Endothelial cell of umbilical vein (primary cell): ENCODE results near the gene C22orf42.

Experiments used
- CTCF ChIP-seq, 2 donors: IDR thresholded peaks; 1 replicate in 1 of 2; 2 replicates in 1 of 2; pipeline ENCODE4 v1.5.1; 2011; ENCODE audit warnings: low read length in 2 of 2, mild to moderate bottlenecking in 2 of 2, moderate library complexity in 2 of 2, control low read depth in 1 of 2, inconsistent platforms in 1 of 2, low read depth in 1 of 2; ENCODE audit not compliant: insufficient read depth in 1 of 2; ENCODE audit errors: extremely low read depth in 1 of 2
- POLR2AphosphoS5 ChIP-seq: IDR thresholded peaks from 2 replicates; pipeline ENCODE4 v1.6.1; 2012; ENCODE audit warnings: low read depth, mild to moderate bottlenecking, control low read depth, low read length, moderate library complexity; ENCODE audit not compliant: insufficient read depth

DNA sequence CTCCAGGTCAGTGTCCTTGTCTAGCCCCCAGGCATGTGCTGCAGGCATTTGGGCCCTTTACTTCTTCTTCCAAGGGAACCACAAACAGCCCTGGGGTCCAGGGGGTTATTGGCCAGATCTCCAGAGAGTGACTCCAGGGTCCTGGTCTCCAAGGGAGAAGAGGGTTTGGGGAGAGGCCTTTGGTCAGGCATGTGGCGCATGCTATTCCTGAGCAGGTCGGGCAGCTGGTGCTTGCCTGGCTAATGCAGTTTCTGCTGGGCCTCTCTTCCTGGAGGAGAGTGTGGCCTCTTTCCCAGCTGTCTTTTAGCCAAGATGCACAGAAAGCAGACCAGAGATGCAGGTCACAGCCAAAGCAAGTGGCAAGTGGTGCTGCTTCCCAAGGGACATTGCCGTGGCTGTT is 49.6 kb upstream of the C22orf42 start:
- no peak for TF ChIP-seq CTCF (IDR thresholded peaks at IDR 0.05; ENCODE audit: extremely low read depth in 1 of 2, insufficient read depth in 1 of 2, low read depth in 1 of 2, low read length in 2 of 2)
- TF ChIP-seq POLR2AphosphoS5 = no peak
